Measurements from ENCODE around the gene MICAL3. TPM values are rescaled to one million over a fixed set of nuclear protein-coding genes. Genes with fewer than 3 reads are reported as not detected.

The MICAL3 gene
- total and polyA plus RNA-seq, 4 donors, result 4.4 to 30.7 (median 15.4) TPM

- Histone ChIP-seq H3K9me3 (ENCODE audit: control insufficient read depth in 4 of 4, insufficient read depth in 3 of 4, low read length in 3 of 4) (peaks cover 0 to 4% (median 0%) of the 10 kb centered on the region in 4 donors), H3K36me3 (ENCODE audit: control insufficient read depth in 4 of 4, insufficient read depth in 4 of 4, low read length in 4 of 4) (no peaks in the 10 kb centered on the region), H3K27me3 (ENCODE audit: control insufficient read depth in 3 of 3, insufficient read depth in 3 of 3, low read length in 2 of 3) (peaks cover 0 to 4% (median 0%) of the 10 kb centered on the region in 3 donors), H3K4me1 (ENCODE audit: control insufficient read depth in 5 of 5, insufficient read depth in 5 of 5, low read length in 5 of 5) (peaks cover 0 to 2% (median 0%) of the 10 kb centered on the region in 5 donors), H3K4me3 (no peak overlapping the region), H3K9ac (ENCODE audit: insufficient read depth in 1 of 2, low read length in 2 of 2) (no peak overlapping the region), H3K27ac (ENCODE audit: low read depth in 1 of 2, low read length in 1 of 2) (no peak overlapping the region)
- 85 to 87% methylated on average over 14 of the region's 14 CpGs for WGBS, 2 donors
- DNase-seq (no peak), ATAC-seq (ENCODE audit: insufficient read depth, low FRiP score) (no peak)
- no peak for TF ChIP-seq CTCF (IDR thresholded peaks at IDR 0.05; ENCODE audit: control extremely low read depth, extremely low read depth)
Observed at GRCh38 chr22:18070556-18071306, 46.4 kb upstream of the MICAL3 start.

GRCh38 chr22:18070041-18070440, 45.7 kb upstream of the MICAL3 start:
- Histone ChIP-seq H3K4me3 (no peak overlapping the region), H3K36me3 (ENCODE audit: control insufficient read depth in 4 of 4, insufficient read depth in 4 of 4, low read length in 4 of 4) (no peaks in the 10 kb centered on the region), H3K27me3 (ENCODE audit: control insufficient read depth in 3 of 3, insufficient read depth in 3 of 3, low read length in 2 of 3) (peaks cover 0 to 5% (median 0%) of the 10 kb centered on the region in 3 donors), H3K4me1 (ENCODE audit: control insufficient read depth in 5 of 5, insufficient read depth in 5 of 5, low read length in 5 of 5) (no peaks in the 10 kb centered on the region), H3K27ac (ENCODE audit: low read depth in 1 of 2, low read length in 1 of 2) (no peak overlapping the region), H3K9ac (ENCODE audit: insufficient read depth in 1 of 2, low read length in 2 of 2) (no peak overlapping the region), H3K9me3 (ENCODE audit: control insufficient read depth in 4 of 4, insufficient read depth in 3 of 4, low read length in 3 of 4) (peaks cover 0 to 4% (median 0%) of the 10 kb centered on the region in 4 donors)
- 95 to 96% methylated on average over 4 of the region's 4 CpGs for WGBS, 2 donors
- no peak for TF ChIP-seq CTCF (IDR thresholded peaks at IDR 0.05; ENCODE audit: control extremely low read depth, extremely low read depth)
- ATAC-seq (ENCODE audit: insufficient read depth, low FRiP score) (no peak), DNase-seq (no peak)

GRCh38 chr22:18069041-18069440, 44.7 kb upstream of the MICAL3 start:
- TF ChIP-seq CTCF (IDR thresholded peaks at IDR 0.05; ENCODE audit: control extremely low read depth, extremely low read depth), result no peak
- H3K27ac ChIP-seq (ENCODE audit: low read depth in 1 of 2, low read length in 1 of 2), result peak overlapping the region in 1 of 2 donors; percentile 26
- WGBS, 2 donors, result 83 to 86% methylated on average over 2 of the region's 2 CpGs

More at GRCh38 chr22:18069041-18069440, 44.7 kb upstream of the MICAL3 start:
- Histone ChIP-seq H3K9ac (ENCODE audit: insufficient read depth in 1 of 2, low read length in 2 of 2) (no peak overlapping the region), H3K4me1 (ENCODE audit: control insufficient read depth in 5 of 5, insufficient read depth in 5 of 5, low read length in 5 of 5) (no peaks in the 10 kb centered on the region), H3K4me3 (no peak overlapping the region), H3K36me3 (ENCODE audit: control insufficient read depth in 4 of 4, insufficient read depth in 4 of 4, low read length in 4 of 4) (no peaks in the 10 kb centered on the region), H3K27me3 (ENCODE audit: control insufficient read depth in 3 of 3, insufficient read depth in 3 of 3, low read length in 2 of 3) (peaks cover 0 to 5% (median 0%) of the 10 kb centered on the region in 3 donors), H3K9me3 (ENCODE audit: control insufficient read depth in 4 of 4, insufficient read depth in 3 of 4, low read length in 3 of 4) (peaks cover 0 to 4% (median 0%) of the 10 kb centered on the region in 4 donors)
- ATAC-seq (ENCODE audit: insufficient read depth, low FRiP score) (no peak), DNase-seq (no peak)
